Activated CD4-positive, alpha-beta T cell treated with anti-CD3 and anti-CD28 coated beads, Interleukin-2, amount 10 ng/mL, durations not matched to agents 7 days and 5 days (primary cell): ENCODE data around the gene MPC2. TPM values are rescaled to one million over a fixed set of nuclear protein-coding genes. Genes with fewer than 3 reads are reported as not detected.
"Not testable (repeated sequence)": the region's sequence is repeated elsewhere in the genome, so short reads cannot be mapped to it uniquely, and the experiment has no call there.

ENCODE experiments used
- CTCF ChIA-PET: fragments of 350-600 bp; sonication (Branson Sonifier 250); formaldehyde crosslinking; loops from one replicate; lab custom pipeline; 2021; ENCODE audit warnings: antibody characterized with exemption; lab: Charles Lee
- POLR2A ChIA-PET: fragments of 350-600 bp; sonication (Branson Sonifier 250); formaldehyde crosslinking; loops from one replicate; lab custom pipeline; 2021; ENCODE audit warnings: antibody characterized with exemption; lab: Charles Lee
- DNase-seq: peaks from one replicate; pipeline ENCODE4 v3.0.0-alpha.2; 2020
- H3K27ac Mint-ChIP-seq: one replicate; pipeline ENCODE4 v1.8.0; 2021; ENCODE audit warnings: mild to moderate bottlenecking, moderate library complexity, mixed read lengths
- H3K27me3 Mint-ChIP-seq: one replicate; pipeline ENCODE4 v1.8.0; 2021; ENCODE audit warnings: mixed read lengths
- H3K36me3 Mint-ChIP-seq: one replicate; pipeline ENCODE4 v1.8.0; 2021; ENCODE audit warnings: low read depth, mixed read lengths
- H3K4me1 Mint-ChIP-seq: one replicate; pipeline ENCODE4 v1.8.0; 2021; ENCODE audit warnings: mixed read lengths
- H3K4me3 Mint-ChIP-seq: one replicate; pipeline ENCODE4 v1.8.0; 2021; ENCODE audit warnings: mild to moderate bottlenecking, moderate library complexity, mixed read lengths
- H3K9me3 Mint-ChIP-seq: one replicate; pipeline ENCODE4 v1.8.0; 2021; ENCODE audit warnings: mixed read lengths
- total RNA-seq, 2 experiments: library from RNA; stranded (reverse); gene quantifications; one replicate each; pipeline ENCODE4 v1.2.3, GENCODE V29; 2021

MPC2 gene
- total RNA-seq, 2 experiments from 2014 or later: 51.9 to 53.0 TPM

DNA sequence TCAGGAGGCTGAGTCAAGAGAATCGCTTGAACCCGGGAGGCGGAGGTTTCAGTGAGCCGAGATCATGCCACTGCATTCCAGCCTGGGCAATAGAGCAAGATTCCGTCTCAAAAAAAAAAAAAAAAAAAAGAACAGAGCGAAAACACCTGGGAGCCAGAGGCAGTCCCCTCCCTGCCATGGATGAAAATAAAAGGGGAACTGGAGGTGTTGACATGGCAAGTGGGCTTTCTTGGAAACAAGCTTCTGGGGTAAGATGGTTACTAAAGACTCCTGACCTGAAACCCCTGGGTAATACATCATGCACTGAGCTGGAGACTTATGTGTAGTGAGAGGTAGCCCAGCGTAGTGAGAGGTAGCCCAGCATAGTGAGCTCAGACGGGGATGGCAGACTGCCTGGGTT lies 54.5 kb downstream of the MPC2 start:
- ChIA-PET POLR2A (no interaction called here), CTCF (interaction anchor here (0.6 kb wide), 1 partner anchor 147 kb away, joined by 4 read pairs; no protein-coding TSS in a partner anchor)

DNA sequence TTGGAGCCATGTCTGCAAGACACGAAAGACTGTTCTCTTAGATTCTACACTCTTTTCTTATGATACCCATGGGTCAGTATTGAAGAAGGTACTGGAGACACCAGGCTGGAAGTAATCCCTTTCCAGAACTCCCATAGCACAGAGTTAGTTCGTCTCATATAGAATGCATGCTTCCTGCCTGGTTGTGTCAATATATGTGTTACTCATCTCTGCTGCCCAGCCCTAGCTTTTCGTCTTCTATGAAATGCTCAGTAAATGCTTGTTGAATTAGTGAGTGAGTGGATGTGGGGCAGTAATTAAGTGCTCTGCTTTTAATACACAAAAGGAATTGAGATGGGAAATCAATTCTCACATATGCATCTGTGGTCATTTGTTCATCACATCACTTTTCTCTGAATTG lies 55.1 kb downstream of the MPC2 start:
- Mint-ChIP-seq H3K36me3 (no peaks in the 10 kb centered on the region), H3K4me1 (no peaks in the 10 kb centered on the region), H3K27ac (no peak overlapping the region), H3K4me3 (no peak overlapping the region), H3K9me3 (peaks cover 2% of the 10 kb centered on the region), H3K27me3 (no peaks in the 10 kb centered on the region)
- ChIA-PET POLR2A (interaction anchor here (0.7 kb wide), 1 partner anchor 17 kb away, joined by 3 read pairs; no protein-coding TSS in a partner anchor), CTCF (interaction anchor here (0.6 kb wide), 1 partner anchor 148 kb away, joined by 4 read pairs; no protein-coding TSS in a partner anchor)
- no peak for DNase-seq

More for the DNA sequence above, 54.5 kb downstream of the MPC2 start:
- DNase-seq: no peak
- no peak overlapping the region for H3K4me3 Mint-ChIP-seq
- no peaks in the 10 kb centered on the region for H3K36me3 Mint-ChIP-seq
- no peak overlapping the region for H3K27ac Mint-ChIP-seq
- H3K4me1 Mint-ChIP-seq: no peaks in the 10 kb centered on the region
- peaks cover 2% of the 10 kb centered on the region for H3K9me3 Mint-ChIP-seq
- H3K27me3 Mint-ChIP-seq: no peaks in the 10 kb centered on the region

DNA sequence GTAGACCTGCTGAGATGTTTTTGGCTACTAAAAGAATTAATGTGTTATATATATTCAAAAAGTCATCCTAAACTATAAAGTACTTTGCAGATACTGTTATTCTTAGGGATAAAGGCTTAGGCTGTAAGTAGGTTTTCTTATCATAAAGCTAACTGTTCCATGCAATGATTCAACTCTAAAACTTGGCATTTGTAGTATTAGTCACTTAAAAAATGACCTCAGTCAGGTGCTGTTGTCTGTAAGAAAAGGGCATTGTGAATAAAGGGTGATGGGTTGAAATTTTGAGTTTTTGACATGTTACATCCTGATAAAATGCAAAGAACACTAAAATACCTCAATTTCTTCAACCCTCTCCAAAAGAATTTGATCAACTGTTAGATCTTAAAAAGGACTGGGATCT lies 55.8 kb downstream of the MPC2 start:
- Mint-ChIP-seq H3K4me1 (no peaks in the 10 kb centered on the region), H3K36me3 (no peaks in the 10 kb centered on the region), H3K4me3 (no peak overlapping the region), H3K9me3 (peaks cover 2% of the 10 kb centered on the region), H3K27me3 (no peaks in the 10 kb centered on the region), H3K27ac (no peak overlapping the region)
- CTCF ChIA-PET: no interaction called here
- POLR2A ChIA-PET: no interaction called here
- no peak for DNase-seq

DNA sequence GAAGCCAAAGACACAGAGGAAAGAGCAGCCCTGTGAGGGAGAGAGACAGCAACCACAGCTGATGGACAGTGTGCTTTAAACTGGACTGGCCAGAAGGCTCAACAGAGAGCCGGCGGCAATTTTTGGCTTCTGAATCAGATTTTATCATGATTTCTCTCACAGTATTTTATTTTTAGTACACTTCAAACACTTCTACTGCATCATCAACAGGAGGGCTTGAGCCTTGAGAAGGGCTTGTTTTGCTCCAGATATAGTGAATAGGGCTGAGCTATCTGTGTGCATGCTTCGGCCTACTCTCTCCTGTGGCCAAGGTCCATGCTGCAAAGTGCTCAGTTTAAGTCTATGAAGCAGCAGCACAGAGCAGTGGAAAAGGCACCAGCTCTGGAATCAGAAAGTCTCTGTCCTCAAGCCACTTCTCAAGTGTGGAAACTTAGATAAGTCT lies 56.3 kb downstream of the MPC2 start:
- ChIA-PET CTCF (no interaction called here), POLR2A (no interaction called here)
- no peak for DNase-seq
- no peaks in the 10 kb centered on the region for H3K4me1 Mint-ChIP-seq
- no peak overlapping the region for H3K27ac Mint-ChIP-seq
- no peaks in the 10 kb centered on the region for H3K27me3 Mint-ChIP-seq
- no peaks in the 10 kb centered on the region for H3K36me3 Mint-ChIP-seq
- peaks cover 2% of the 10 kb centered on the region for H3K9me3 Mint-ChIP-seq
- no peak overlapping the region for H3K4me3 Mint-ChIP-seq

DNA sequence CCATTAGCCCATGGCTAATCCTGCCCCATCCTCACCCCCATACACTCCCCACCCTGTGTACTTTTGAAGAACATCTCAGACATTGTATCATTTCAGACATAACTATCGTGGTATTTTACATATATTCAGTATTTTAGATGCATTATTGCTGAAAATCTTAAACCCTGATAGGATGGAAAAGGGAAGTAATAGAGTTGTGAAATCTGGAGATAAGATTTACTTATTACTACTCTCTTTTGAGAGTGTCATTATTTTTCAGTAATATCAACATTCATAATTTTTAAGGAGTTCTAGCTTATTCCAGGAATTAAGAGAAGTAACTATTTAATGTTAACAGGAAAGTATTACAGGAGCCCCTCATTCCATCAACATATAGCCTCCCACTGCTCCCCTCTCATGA lies 57.4 kb downstream of the MPC2 start:
- no peak for DNase-seq

DNA sequence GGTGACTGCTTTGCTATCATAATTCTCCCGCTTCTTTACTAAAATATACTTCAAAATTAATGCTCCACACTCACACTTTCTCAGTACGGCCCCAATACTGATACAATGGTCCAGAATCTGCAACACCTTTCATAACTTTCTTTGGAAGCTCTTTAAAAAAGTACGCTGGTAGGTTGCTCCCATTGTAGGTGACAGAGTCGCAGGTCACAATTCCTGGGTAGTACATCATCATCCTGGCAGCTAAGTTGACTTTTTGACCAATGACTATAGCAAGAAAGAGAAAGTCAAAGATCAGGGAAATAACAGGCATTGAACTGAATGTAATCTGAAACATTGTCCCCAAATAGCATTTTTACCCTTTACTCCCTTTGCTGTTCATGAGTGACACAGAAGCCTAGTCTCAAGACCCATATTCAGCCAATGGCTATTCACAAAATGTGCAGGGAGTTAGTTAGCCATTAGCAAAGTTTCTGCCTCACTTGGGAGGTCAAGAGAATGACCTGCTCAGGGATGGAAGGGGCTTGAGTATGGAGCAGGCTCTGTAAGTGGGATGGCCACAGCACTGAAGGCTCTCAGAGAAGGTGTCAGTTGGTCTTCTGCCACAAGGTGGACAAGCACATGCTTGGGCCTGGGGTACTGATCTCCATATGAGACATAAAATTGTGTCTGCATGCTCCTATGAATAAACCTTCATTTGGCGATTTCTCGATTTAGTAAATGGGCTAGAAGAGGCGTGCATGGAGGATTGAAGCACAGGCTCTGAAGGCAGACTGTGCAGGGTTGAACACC lies 58.3 kb downstream of the MPC2 start:
- CTCF ChIA-PET: interaction anchor here (0.6 kb wide), 1 partner anchor 9 kb away, joined by 4 read pairs; no protein-coding TSS in a partner anchor
- no peak overlapping the region for H3K4me3 Mint-ChIP-seq
- no peak for DNase-seq

More for the DNA sequence above, 57.4 kb downstream of the MPC2 start:
- no peak overlapping the region for H3K4me3 Mint-ChIP-seq
- no peak overlapping the region for H3K27ac Mint-ChIP-seq
- ChIA-PET POLR2A (no interaction called here), CTCF (no interaction called here)
- H3K9me3 Mint-ChIP-seq: no peaks in the 10 kb centered on the region
- no peaks in the 10 kb centered on the region for H3K4me1 Mint-ChIP-seq
- H3K36me3 Mint-ChIP-seq: no peaks in the 10 kb centered on the region
- no peaks in the 10 kb centered on the region for H3K27me3 Mint-ChIP-seq

DNA sequence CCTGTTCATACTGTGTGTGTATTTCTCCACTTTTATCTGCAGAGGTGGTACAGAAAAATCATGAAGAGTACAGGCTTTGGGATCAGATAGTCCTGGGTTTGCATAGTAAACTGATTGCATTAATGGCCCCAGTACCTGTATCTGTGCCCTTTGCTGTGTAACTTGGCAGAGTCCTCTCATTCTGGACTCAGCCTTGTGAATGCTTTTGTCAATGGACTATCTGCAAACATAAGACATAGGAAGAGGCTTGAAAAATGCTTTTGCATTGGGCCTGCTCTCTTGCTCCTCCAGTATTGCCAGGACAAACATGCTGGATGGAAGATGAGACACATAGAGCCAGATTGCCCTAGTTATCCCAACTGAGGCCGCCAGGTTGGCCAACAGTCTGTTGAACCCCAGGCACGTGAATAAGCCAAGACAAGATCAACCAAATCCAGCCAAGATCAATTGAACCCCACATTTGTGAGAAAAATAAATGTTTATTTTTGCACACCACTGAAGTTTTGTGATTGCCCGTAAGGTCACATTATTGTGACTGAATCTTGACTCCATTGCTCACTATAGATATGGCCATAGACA lies 60.2 kb downstream of the MPC2 start:
- no peak for DNase-seq
- no peak overlapping the region for H3K27ac Mint-ChIP-seq
- H3K4me3 Mint-ChIP-seq: no peak overlapping the region
- no peaks in the 10 kb centered on the region for H3K4me1 Mint-ChIP-seq
- ChIA-PET CTCF (no interaction called here), POLR2A (no interaction called here)
- H3K36me3 Mint-ChIP-seq: no peaks in the 10 kb centered on the region
- no peaks in the 10 kb centered on the region for H3K27me3 Mint-ChIP-seq
- no peaks in the 10 kb centered on the region for H3K9me3 Mint-ChIP-seq

More for the DNA sequence above, 58.3 kb downstream of the MPC2 start:
- POLR2A ChIA-PET: no interaction called here
- Mint-ChIP-seq H3K27me3 (no peaks in the 10 kb centered on the region), H3K36me3 (no peaks in the 10 kb centered on the region), H3K27ac (no peak overlapping the region), H3K4me1 (no peaks in the 10 kb centered on the region), H3K9me3 (no peaks in the 10 kb centered on the region)

DNA sequence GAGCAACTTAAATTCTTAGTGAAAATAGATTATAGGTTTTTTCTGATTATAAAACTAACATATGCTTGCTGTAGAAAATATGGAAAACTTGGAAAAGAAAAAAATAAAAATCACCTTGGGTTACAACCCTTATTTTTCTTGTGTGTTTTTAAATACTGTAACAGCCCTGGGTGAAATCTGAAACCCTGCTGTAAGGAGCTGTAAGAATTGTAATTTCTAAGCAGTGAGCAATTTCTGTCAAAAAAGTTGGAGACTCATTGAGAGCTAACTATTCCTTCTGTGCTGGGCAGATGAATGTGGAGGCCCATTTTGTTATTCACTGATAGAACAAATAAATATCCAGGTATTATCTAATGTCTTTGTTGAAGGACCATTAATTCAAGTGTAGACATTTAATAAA lies 65.5 kb downstream of the MPC2 start:
- Mint-ChIP-seq H3K36me3 (no peaks in the 10 kb centered on the region), H3K4me1 (no peaks in the 10 kb centered on the region), H3K9me3 (no peaks in the 10 kb centered on the region), H3K4me3 (no peak overlapping the region), H3K27me3 (no peaks in the 10 kb centered on the region), H3K27ac (no peak overlapping the region)
- ChIA-PET POLR2A (no interaction called here), CTCF (interaction anchor here (0.5 to 1.3 kb wide), 4 partner anchors 10 to 183 kb away, joined by 3 read pairs; no protein-coding TSS in a partner anchor)
- no peak for DNase-seq

DNA sequence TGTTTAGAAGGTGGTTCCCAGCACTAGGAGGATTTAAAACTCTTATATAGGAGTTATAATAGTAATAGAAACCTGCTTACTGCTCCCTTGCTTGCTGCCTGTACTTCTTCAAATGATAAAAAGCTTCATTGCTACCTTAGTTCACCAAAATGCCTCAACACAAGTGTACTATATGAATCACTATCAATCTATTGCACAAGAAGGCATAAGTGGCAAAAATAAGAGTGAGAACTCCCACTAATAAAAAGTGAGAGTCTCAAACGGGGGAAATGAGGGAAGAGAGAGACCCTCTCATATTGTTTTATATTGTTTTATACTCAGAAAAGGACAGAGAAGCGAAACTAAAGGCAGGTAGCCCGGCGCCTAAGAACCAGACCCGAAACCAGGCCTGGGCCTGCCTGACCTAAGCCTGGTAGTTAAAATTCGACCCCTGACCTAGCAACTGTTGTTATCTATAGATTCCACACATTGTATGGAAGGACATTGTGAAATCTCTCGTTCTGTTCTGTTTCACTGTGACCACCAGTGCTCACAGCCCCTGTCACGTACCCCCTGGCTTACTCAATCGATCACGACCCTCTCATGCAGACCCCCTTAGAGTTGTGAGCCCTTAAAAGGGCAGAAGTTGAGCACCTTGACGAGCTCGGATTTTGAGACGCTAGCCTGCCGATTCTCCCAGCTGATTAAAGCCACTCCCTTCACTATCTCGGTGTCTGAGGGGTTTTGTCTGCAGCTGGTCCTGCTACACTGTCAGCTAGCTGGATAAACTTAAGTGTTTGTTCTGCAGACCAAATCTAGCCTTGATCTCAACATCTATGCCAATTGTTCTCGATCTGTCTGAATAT lies 67.5 kb downstream of the MPC2 start:
- H3K4me3 Mint-ChIP-seq, POLR2A ChIA-PET, H3K4me1 Mint-ChIP-seq, H3K36me3 Mint-ChIP-seq, CTCF ChIA-PET, H3K27ac Mint-ChIP-seq, DNase-seq, H3K9me3 Mint-ChIP-seq, H3K27me3 Mint-ChIP-seq: not testable (repeated sequence)

DNA sequence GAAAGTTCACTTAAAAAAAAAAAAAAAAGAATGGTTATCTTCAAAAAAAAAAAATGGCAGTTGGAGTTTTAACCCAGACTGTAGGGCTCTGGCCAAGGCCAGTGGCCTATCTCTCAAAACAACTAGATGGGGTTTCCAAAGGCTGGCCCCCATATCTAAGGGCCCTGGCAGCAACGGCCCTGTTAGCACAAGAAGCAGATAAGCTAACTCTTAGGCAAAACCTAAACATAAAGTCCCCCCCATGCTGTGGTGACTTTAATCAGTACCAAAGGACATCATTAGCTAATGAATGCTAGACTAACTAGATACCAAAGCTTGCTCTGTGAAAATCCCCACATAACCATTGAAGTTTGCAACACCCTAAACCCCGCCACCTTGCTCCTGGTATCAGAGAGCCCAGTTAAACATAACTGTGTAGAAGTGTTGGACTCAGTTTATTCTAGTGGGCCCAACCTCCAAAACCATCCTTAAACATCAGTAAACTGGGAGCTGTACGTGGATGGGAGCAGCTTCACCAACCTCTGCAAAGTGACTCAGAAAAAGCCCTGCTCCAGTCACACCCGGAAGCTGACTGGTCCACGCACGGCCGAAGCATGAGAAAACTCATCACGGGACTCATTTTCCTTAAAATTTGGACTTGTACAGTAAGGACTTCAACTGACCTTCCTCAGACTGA lies 70.0 kb downstream of the MPC2 start:
- H3K27ac Mint-ChIP-seq, H3K4me1 Mint-ChIP-seq, H3K36me3 Mint-ChIP-seq, POLR2A ChIA-PET, DNase-seq, H3K27me3 Mint-ChIP-seq, H3K9me3 Mint-ChIP-seq, H3K4me3 Mint-ChIP-seq: not testable (repeated sequence)
- CTCF ChIA-PET: interaction anchor here (1.3 kb wide), 1 partner anchor 99 kb away, joined by 3 read pairs; no protein-coding TSS in a partner anchor
